DOHH2 (cell line): Measurements from ENCODE around the gene BTBD10.

Experiments
- CTCF ChIP-seq: fragments of 200-600 bp; sonication (generic); IDR thresholded peaks from one replicate; pipeline ENCODE4 v1.5.1; 2014; ENCODE audit warnings: antibody characterized with exemption, mild to moderate bottlenecking, low read depth, low read length; ENCODE audit not compliant: poor library complexity, severe bottlenecking
- EZH2phosphoT487 ChIP-seq: fragments of 200-600 bp; sonication (generic); IDR thresholded peaks from 2 replicates; pipeline ENCODE4 v1.6.1; 2017; ENCODE audit warnings: borderline replicate concordance, mild to moderate bottlenecking, antibody characterized with exemption, low read length, moderate library complexity, mixed read lengths

- TF ChIP-seq CTCF (no peak), EZH2phosphoT487 (no peak)
Observed at GRCh38 chr11:13338019-13338426, 125.0 kb downstream of the BTBD10 start.
